ENCODE data around the gene TNC.

The TNC gene

GRCh38 chr9:114973216-114973615 lies 144.7 kb downstream of the TNC start:
- no peak for DNase-seq (ENCODE audit: low spot score)

GRCh38 chr9:114972510-114973136 lies 145.3 kb downstream of the TNC start:
- DNase-seq (ENCODE audit: low spot score) = no peak
- in situ Hi-C loops (cut with MboI; ENCODE audit: low sequenced_read_pairs, unreplicated experiment) = no loop called here
- TF ChIP-seq CTCF (IDR thresholded peaks at IDR 0.05; ENCODE audit: borderline replicate concordance, control extremely low read depth, extremely low read depth, insufficient read depth, missing control alignments) = no peak

More at GRCh38 chr9:114973216-114973615, 144.7 kb downstream of the TNC start:
- no peak for TF ChIP-seq CTCF (IDR thresholded peaks at IDR 0.05; ENCODE audit: borderline replicate concordance, control extremely low read depth, extremely low read depth, insufficient read depth, missing control alignments)
- in situ Hi-C loops (cut with MboI; ENCODE audit: low sequenced_read_pairs, unreplicated experiment) = no loop called here
